A549 (cell line): Measurements from ENCODE around the gene IL1RL2.

ENCODE experiments used
- CBX2 ChIP-seq: fragments of 200-600 bp; sonication (generic); IDR thresholded peaks from 2 replicates; pipeline ENCODE4 v1.6.1; 2016; ENCODE audit warnings: low read depth, mild to moderate bottlenecking, borderline replicate concordance
- EP300 ChIP-seq, 2 experiments: fragments of >200 bp; sonication (Bioruptor Twin); formaldehyde crosslinking; IDR thresholded peaks; 2 replicates in 1 of 2; 3 replicates in 1 of 2; pipeline ENCODE4 v1.6.1; 2016 to 2017
- FOSL2 ChIP-seq, 2 experiments: fragments of 450-650 bp in 1 of 2; fragments of >200 bp in 1 of 2; sonication (Bioruptor Twin) in 1 of 2; formaldehyde crosslinking; IDR thresholded peaks; 2 replicates each; pipeline versions ENCODE4 v1.5.0 to v1.6.1; 2016 to 2020; ENCODE audit warnings: mild to moderate bottlenecking in 1 of 2, moderate library complexity in 1 of 2
- HDAC2 ChIP-seq: fragments of 200-600 bp; sonication (generic); IDR thresholded peaks from 2 replicates; pipeline ENCODE4 v1.6.1; 2016
- MAFK ChIP-seq: fragments of 450-650 bp; IDR thresholded peaks from 2 replicates; pipeline ENCODE4 v1.6.1; 2014; ENCODE audit not compliant: partially characterized antibody
- POLR2A ChIP-seq: IDR thresholded peaks from 2 replicates; pipeline ENCODE4 v1.6.1; 2012; ENCODE audit warnings: mild to moderate bottlenecking, low read length
- SREBF2 ChIP-seq: fragments of 450-650 bp; IDR thresholded peaks from 2 replicates; pipeline ENCODE4 v1.6.1; 2014; ENCODE audit warnings: mild to moderate bottlenecking, moderate library complexity
- TF ChIP-seq, protein P1 (sequence below): IDR thresholded peaks from 2 replicates; pipeline ENCODE4 v1.6.1; 2012
- TF ChIP-seq, protein P2 (sequence below): fragments of >200 bp; sonication (Bioruptor Twin); formaldehyde crosslinking; IDR thresholded peaks from 3 replicates; pipeline ENCODE4 v1.5.1; 2016
- TF ChIP-seq, protein P3 (sequence below): fragments of 200-600 bp; sonication (generic); IDR thresholded peaks from 2 replicates; pipeline ENCODE4 v1.6.1; 2016; ENCODE audit warnings: antibody characterized with exemption, mild to moderate bottlenecking, moderate library complexity

DNA sequence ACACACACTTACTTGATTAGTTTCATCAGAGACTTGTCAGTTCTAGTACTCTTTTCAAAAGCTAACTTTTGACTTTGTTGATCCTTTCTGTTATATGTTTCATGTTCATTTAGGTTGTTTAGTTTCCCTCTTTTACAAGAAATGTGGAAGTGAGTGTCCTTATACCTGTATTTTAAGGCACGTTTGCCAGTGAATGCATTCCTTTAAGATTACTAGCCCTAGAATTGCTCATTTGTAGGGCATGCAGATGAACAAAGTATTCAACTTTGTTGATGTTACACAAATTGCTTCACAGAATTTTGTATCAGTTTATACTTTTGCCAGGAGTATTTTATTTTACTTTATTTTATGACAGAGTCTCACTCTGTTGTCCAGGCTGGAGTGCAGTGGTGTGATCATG, 6.3 kb downstream of the IL1RL2 start:
- TF ChIP-seq, protein P1, sequence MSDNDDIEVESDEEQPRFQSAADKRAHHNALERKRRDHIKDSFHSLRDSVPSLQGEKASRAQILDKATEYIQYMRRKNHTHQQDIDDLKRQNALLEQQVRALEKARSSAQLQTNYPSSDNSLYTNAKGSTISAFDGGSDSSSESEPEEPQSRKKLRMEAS: no peak
- TF ChIP-seq EP300 (IDR thresholded peaks at IDR 0.05) (no peak), CBX2 (no peak), POLR2A (no peak), HDAC2 (no peak), SREBF2 (no peak), FOSL2 (IDR thresholded peaks at IDR 0.05) (no peak), FOSL2 (CRISPR knock-in tag; IDR thresholded peaks at IDR 0.05) (no peak), MAFK (no peak)
- TF ChIP-seq, protein P2, sequence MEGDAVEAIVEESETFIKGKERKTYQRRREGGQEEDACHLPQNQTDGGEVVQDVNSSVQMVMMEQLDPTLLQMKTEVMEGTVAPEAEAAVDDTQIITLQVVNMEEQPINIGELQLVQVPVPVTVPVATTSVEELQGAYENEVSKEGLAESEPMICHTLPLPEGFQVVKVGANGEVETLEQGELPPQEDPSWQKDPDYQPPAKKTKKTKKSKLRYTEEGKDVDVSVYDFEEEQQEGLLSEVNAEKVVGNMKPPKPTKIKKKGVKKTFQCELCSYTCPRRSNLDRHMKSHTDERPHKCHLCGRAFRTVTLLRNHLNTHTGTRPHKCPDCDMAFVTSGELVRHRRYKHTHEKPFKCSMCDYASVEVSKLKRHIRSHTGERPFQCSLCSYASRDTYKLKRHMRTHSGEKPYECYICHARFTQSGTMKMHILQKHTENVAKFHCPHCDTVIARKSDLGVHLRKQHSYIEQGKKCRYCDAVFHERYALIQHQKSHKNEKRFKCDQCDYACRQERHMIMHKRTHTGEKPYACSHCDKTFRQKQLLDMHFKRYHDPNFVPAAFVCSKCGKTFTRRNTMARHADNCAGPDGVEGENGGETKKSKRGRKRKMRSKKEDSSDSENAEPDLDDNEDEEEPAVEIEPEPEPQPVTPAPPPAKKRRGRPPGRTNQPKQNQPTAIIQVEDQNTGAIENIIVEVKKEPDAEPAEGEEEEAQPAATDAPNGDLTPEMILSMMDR: no peak
- TF ChIP-seq, protein P3, sequence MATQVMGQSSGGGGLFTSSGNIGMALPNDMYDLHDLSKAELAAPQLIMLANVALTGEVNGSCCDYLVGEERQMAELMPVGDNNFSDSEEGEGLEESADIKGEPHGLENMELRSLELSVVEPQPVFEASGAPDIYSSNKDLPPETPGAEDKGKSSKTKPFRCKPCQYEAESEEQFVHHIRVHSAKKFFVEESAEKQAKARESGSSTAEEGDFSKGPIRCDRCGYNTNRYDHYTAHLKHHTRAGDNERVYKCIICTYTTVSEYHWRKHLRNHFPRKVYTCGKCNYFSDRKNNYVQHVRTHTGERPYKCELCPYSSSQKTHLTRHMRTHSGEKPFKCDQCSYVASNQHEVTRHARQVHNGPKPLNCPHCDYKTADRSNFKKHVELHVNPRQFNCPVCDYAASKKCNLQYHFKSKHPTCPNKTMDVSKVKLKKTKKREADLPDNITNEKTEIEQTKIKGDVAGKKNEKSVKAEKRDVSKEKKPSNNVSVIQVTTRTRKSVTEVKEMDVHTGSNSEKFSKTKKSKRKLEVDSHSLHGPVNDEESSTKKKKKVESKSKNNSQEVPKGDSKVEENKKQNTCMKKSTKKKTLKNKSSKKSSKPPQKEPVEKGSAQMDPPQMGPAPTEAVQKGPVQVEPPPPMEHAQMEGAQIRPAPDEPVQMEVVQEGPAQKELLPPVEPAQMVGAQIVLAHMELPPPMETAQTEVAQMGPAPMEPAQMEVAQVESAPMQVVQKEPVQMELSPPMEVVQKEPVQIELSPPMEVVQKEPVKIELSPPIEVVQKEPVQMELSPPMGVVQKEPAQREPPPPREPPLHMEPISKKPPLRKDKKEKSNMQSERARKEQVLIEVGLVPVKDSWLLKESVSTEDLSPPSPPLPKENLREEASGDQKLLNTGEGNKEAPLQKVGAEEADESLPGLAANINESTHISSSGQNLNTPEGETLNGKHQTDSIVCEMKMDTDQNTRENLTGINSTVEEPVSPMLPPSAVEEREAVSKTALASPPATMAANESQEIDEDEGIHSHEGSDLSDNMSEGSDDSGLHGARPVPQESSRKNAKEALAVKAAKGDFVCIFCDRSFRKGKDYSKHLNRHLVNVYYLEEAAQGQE: no peak
